HepG2 (cell line): ENCODE results near the gene MUC6. TPM values are rescaled to one million over a fixed set of nuclear protein-coding genes. Genes with fewer than 3 reads are reported as not detected.

Source experiments
- ATAC-seq: fragments of 200-7000 bp; cut with Tn5 transposase; 3 replicates; pipeline ENCODE4 v1.9.1; 2020; ENCODE audit warnings: mild to moderate bottlenecking, moderate library complexity
- BruUV-seq: library from RNA; stranded (reverse); fragments of 400-500 nt; replicated peaks from 2 replicates; lab custom pipeline; 2021; lab: Mats Ljungman, UMichigan
- CTCF ChIA-PET: fragments of 300-600 bp; formaldehyde crosslinking; extraction: SDS; loops from one replicate; lab custom pipeline; 2021; ENCODE audit warnings: low total read pairs, inconsistent platforms, low intra/inter-chr PET ratio; lab: Yijun Ruan, JAX
- POLR2A ChIA-PET: fragments of 350-600 bp; sonication (Branson Sonifier 250); formaldehyde crosslinking; loops from one replicate; lab custom pipeline; 2020; ENCODE audit warnings: antibody characterized with exemption, inconsistent platforms; lab: Yijun Ruan, JAX
- DNase-seq: peaks from one replicate; pipeline ENCODE4 v3.0.0-alpha.2; 2015; ENCODE audit warnings: low spot score
- FAIRE-seq: peaks from 3 replicates; lab custom pipeline; 2011; peaks lifted over from hg19 to GRCh38; lab: Jason Lieb, UNC
- H2AFZ ChIP-seq: one replicate; pipeline ENCODE4 v1.6.1; 2011; ENCODE audit warnings: low read length, inconsistent platforms
- H3K27ac ChIP-seq: fragments of 300-600 bp; 3 replicates; pipeline ENCODE4 v1.8.0; 2011; ENCODE audit warnings: mixed run types, mild to moderate bottlenecking, mixed read lengths, low read length, inconsistent platforms; ENCODE audit not compliant: insufficient read depth; ENCODE audit errors: extremely low read length
- H3K27me3 ChIP-seq, 2 experiments: fragments of 200-600 bp in 1 of 2; 2 replicates in 1 of 2; 3 replicates in 1 of 2; pipeline versions ENCODE4 v1.6.0 to v1.8.0; 2011; ENCODE audit warnings: low read length in 2 of 2, mild to moderate bottlenecking in 2 of 2, moderate library complexity in 2 of 2, inconsistent platforms in 1 of 2; ENCODE audit not compliant: insufficient read depth in 2 of 2, control insufficient read depth in 1 of 2
- H3K36me3 ChIP-seq, 2 experiments: fragments of 200-600 bp in 1 of 2; replicated peaks in 1 of 2; 2 replicates in 1 of 2; 3 replicates in 1 of 2; pipeline versions ENCODE4 v1.5.1 to v1.8.0; 2011; ENCODE audit warnings: low read length in 2 of 2, inconsistent platforms in 1 of 2; ENCODE audit not compliant: insufficient read depth in 2 of 2, control insufficient read depth in 1 of 2
- H3K4me1 ChIP-seq: 2 replicates; pipeline ENCODE4 v1.5.1; 2012; ENCODE audit warnings: low read length, inconsistent platforms; ENCODE audit not compliant: insufficient read depth
- H3K4me2 ChIP-seq: 2 replicates; pipeline ENCODE4 v1.6.0; 2011; ENCODE audit warnings: low read depth, low read length, inconsistent platforms
- H3K4me3 ChIP-seq, 3 experiments: fragments of 200-600 bp in 1 of 3; sonication (generic), shearing (Covaris generic) in 1 of 3; replicated peaks in 1 of 3; 2 replicates each; pipeline ENCODE4 v1.5.1; 2011 to 2016; ENCODE audit warnings: low read length in 3 of 3, inconsistent platforms in 2 of 3, low read depth in 2 of 3, mild to moderate bottlenecking in 2 of 3, control low read depth in 1 of 3, mixed read lengths in 1 of 3; ENCODE audit not compliant: insufficient read depth in 1 of 3
- H3K79me2 ChIP-seq: one replicate; pipeline ENCODE4 v1.6.1; 2011; ENCODE audit warnings: low read length, inconsistent platforms; ENCODE audit not compliant: insufficient read depth
- H3K9ac ChIP-seq: 2 replicates; pipeline ENCODE4 v1.6.0; 2011; ENCODE audit warnings: mild to moderate bottlenecking, low read depth, low read length, inconsistent platforms; ENCODE audit not compliant: insufficient read depth
- H3K9me3 ChIP-seq: 2 replicates; pipeline ENCODE4 v1.5.1; 2012; ENCODE audit warnings: mild to moderate bottlenecking, low read length
- H4K20me1 ChIP-seq: 2 replicates; pipeline ENCODE4 v1.6.0; 2011; ENCODE audit warnings: inconsistent platforms, mild to moderate bottlenecking, low read length, moderate library complexity; ENCODE audit not compliant: insufficient read depth
- GZF1 ChIP-seq: sonication (generic); formaldehyde crosslinking; IDR thresholded peaks from 2 replicates; pipeline ENCODE4 v1.5.1; 2020; ENCODE audit warnings: mild to moderate bottlenecking, missing genetic modification reagents
- ZBTB33 ChIP-seq: sonication (generic); formaldehyde crosslinking; IDR thresholded peaks from 2 replicates; pipeline ENCODE4 v1.4.0; 2020; ENCODE audit warnings: missing genetic modification reagents
- WGBS: methylation state at CpG from one replicate; pipeline ENCODE4 v1.1.6; 2017; ENCODE audit warnings: low lambda C conversion rate; 5-methylcytosine and 5-hydroxymethylcytosine counted together
- in situ Hi-C: cut with HindIII; loops from 2 replicates; pipeline ENCODE4 v1.10.0; 2017; ENCODE audit warnings: low pct_unique_long_range_greater_than_20kb; ENCODE audit not compliant: extremely low pct_ligation_motif_present
- intact Hi-C: fragments of 100-400 bp; cut with micrococcal nuclease; formaldehyde crosslinking; loops from one replicate; pipeline ENCODE4 v1.10.0; 2022; ENCODE audit not compliant: unreplicated experiment
- polyA plus RNA-seq, 8 experiments: library from polyadenylated mRNA; depleted of rRNA in 3 of 8; stranded (reverse) in 7 of 8; unstranded in 1 of 8; fragments of >200 nt; fragmentation: Illumina TruSeq in 4 of 8; extraction: Trizol in 4 of 8; gene quantifications; 2 replicates each; pipeline versions ENCODE4 v1.2.1 to v1.2.3, GENCODE V29; 2011 to 2016; ENCODE audit warnings: low read depth in 4 of 8, missing spikeins in 1 of 8, mixed read lengths in 1 of 8; ENCODE audit not compliant: insufficient read depth in 1 of 8
- total RNA-seq, 5 experiments: library from RNA; depleted of rRNA; stranded (reverse); fragments of >200 nt; fragmentation: Illumina TruSeq; extraction: Trizol; gene quantifications; 2 replicates each; pipeline ENCODE4 v1.2.3, GENCODE V29; 2016; ENCODE audit warnings: low read depth in 1 of 5

Gene MUC6
- total and polyA plus RNA-seq, 2 of the 13 experiments (the other 11 are each of a cell fraction or from before 2014, with no cell fraction given): not detected

- Histone ChIP-seq H3K4me1 (peaks cover 7% of the 10 kb centered on the region; the same call in 1 of the 2 replicates), H3K4me2 (no peak overlapping the region), H3K36me3 (no peaks in the 10 kb centered on the region), H3K27ac (no peak overlapping the region), H3K4me3 (no peak overlapping the region), H4K20me1 (no peaks in the 10 kb centered on the region), H3K9ac (no peak overlapping the region), H3K27me3 (peaks cover 11 to 23% of the 10 kb centered on the region in 2 experiments; a peak in 4 of 5 replicates), H3K79me2 (no peaks in the 10 kb centered on the region), H3K9me3 (no peaks in the 10 kb centered on the region), H2AFZ (no peak overlapping the region)
- ATAC-seq: no peak
- 93% methylated on average over 16 of the region's 50 CpGs for WGBS
- in situ Hi-C loops (no loop called here), intact Hi-C loops (no loop called here)
- ChIA-PET POLR2A (no interaction called here), CTCF (no interaction called here)
- TF ChIP-seq GZF1 (CRISPR knock-in tag): no peak
- TF ChIP-seq ZBTB33 (CRISPR knock-in tag): 0 out of 2 replicates have a peak, but pooled peaks have one; percentile 8
- no TSS peak for BruUV-seq
- DNase-seq: no peak
- no peak for FAIRE-seq
Measured at GRCh38 chr11:1023811-1024596, 12.5 kb downstream of the MUC6 start.
